ENCODE data around the gene CTPS2.
A peak's percentile ranks its signal among the peaks of the same experiment; 100 is the strongest.

CTPS2 gene

GRCh38 chrX:16745102-16745501 lies 32.6 kb upstream of the CTPS2 start:
- TF ChIP-seq, protein P1, sequence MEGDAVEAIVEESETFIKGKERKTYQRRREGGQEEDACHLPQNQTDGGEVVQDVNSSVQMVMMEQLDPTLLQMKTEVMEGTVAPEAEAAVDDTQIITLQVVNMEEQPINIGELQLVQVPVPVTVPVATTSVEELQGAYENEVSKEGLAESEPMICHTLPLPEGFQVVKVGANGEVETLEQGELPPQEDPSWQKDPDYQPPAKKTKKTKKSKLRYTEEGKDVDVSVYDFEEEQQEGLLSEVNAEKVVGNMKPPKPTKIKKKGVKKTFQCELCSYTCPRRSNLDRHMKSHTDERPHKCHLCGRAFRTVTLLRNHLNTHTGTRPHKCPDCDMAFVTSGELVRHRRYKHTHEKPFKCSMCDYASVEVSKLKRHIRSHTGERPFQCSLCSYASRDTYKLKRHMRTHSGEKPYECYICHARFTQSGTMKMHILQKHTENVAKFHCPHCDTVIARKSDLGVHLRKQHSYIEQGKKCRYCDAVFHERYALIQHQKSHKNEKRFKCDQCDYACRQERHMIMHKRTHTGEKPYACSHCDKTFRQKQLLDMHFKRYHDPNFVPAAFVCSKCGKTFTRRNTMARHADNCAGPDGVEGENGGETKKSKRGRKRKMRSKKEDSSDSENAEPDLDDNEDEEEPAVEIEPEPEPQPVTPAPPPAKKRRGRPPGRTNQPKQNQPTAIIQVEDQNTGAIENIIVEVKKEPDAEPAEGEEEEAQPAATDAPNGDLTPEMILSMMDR (conservative IDR thresholded peaks at IDR 0.05; ENCODE audit: control insufficient read depth, insufficient read depth, low read depth, low read length), result no peak
- no peak overlapping the region for H3K4me3 ChIP-seq (ENCODE audit: control insufficient read depth, low read depth, low read length)
- no peak for DNase-seq (ENCODE audit: low read depth)

DNA sequence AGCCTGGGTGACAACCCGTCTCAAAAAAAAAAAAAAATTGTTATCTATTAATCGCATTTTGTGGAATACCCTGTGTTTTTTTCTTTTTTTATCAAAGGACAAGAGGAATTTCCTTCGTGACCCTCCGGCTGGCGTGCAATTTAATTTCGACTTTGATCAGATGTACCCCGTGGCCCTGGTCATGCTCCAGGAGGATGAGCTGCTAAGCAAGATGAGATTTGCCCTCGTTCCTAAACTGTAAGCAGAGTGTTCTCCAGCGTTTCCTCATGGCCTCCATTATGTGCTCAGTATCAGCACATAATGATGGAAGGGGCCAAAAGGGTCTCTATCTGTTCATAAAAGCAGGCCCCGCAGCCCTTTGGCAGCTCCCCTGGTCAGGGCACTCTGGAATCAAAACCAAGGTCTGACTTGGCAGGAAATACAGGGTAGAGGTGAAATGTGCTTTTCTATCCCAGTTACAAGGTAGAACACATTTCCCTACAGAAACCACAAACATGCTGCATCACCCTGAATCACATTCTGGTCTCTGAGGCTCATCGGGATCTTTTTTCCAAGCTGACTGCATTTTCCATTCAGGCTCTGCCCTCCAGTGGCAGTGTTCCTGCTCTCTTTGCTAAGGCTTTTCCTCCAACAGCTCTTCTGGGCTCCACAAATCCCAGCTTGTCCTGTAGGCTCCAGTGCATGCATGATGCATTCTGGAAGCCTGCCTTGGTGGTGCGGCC lies 31.3 kb upstream of the CTPS2 start:
- DNase-seq (ENCODE audit: low read depth), result peak; percentile 91
- no peak overlapping the region for H3K4me3 ChIP-seq (ENCODE audit: control insufficient read depth, low read depth, low read length)
- TF ChIP-seq, protein P1 (conservative IDR thresholded peaks at IDR 0.05; ENCODE audit: control insufficient read depth, insufficient read depth, low read depth, low read length), result peak; percentile 69

DNA sequence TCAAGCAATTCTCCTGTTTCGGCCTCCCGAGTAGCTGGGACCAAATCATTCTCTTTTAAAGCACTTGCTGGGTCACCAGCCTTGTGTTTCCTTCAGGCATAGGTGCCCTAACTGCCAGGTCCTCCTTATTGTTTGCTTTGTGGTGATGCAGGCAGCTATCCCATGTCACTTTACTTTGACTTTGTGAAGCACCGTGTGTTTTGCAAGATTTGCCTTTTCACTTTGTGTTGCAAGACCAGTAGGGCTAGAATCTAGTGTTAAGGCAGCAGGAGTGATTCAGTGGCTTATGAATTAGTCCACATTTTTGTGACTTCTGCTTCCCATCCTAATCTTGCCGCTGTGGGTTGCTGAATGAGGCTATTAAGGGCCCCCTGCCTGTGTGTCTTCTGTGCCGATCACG lies 27.1 kb upstream of the CTPS2 start:
- no peak overlapping the region for H3K4me3 ChIP-seq (ENCODE audit: control insufficient read depth, low read depth, low read length)
- DNase-seq (ENCODE audit: low read depth), result peak; percentile 30
- TF ChIP-seq, protein P1 (conservative IDR thresholded peaks at IDR 0.05; ENCODE audit: control insufficient read depth, insufficient read depth, low read depth, low read length), result no peak

- TF ChIP-seq, protein P1 (conservative IDR thresholded peaks at IDR 0.05; ENCODE audit: control insufficient read depth, insufficient read depth, low read depth, low read length), result no peak
- no peak overlapping the region for H3K4me3 ChIP-seq (ENCODE audit: control insufficient read depth, low read depth, low read length)
- DNase-seq (ENCODE audit: low read depth), result no peak
These were observed 24.6 kb upstream of the CTPS2 start for GRCh38 chrX:16737024-16737423.

DNA sequence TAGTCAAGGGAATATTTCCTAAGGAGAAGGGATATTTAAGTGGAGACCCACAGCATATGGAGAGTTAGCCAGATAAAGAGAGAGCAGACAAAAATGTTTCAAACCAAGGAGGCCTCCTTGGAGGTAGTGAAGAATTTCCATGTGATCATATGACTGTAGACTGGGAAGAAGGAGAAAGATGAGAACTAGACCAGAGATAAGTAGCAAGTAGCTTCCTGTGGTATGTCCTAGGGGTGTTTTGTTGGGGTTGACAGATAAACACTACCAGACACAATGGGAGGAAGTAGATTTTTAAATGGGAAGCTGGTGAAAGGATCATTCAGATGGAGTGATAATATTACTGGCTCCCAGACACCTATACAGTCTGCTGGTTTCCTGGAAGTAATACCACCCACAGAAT lies 20.5 kb upstream of the CTPS2 start:
- H3K4me3 ChIP-seq (ENCODE audit: control insufficient read depth, low read depth, low read length), result no peak overlapping the region
- DNase-seq (ENCODE audit: low read depth), result no peak
- TF ChIP-seq, protein P1 (conservative IDR thresholded peaks at IDR 0.05; ENCODE audit: control insufficient read depth, insufficient read depth, low read depth, low read length), result no peak

GRCh38 chrX:16730450-16730849 lies 18.0 kb upstream of the CTPS2 start:
- TF ChIP-seq, protein P1 (conservative IDR thresholded peaks at IDR 0.05; ENCODE audit: control insufficient read depth, insufficient read depth, low read depth, low read length), result no peak
- no peak overlapping the region for H3K4me3 ChIP-seq (ENCODE audit: control insufficient read depth, low read depth, low read length)
- no peak for DNase-seq (ENCODE audit: low read depth)
